Osteocyte (in vitro differentiated cells): ENCODE results near the gene IGDCC3. TPM values are rescaled to one million over a fixed set of nuclear protein-coding genes. Genes with fewer than 3 reads are reported as not detected.
A peak's percentile ranks its signal among the peaks of the same experiment; 100 is the strongest.

ENCODE experiments used
- DNase-seq: peaks from one replicate; pipeline ENCODE4 v3.0.0; 2021; ENCODE audit warnings: mixed read lengths; ENCODE audit not compliant: unreplicated experiment; ENCODE audit errors: extremely low spot score
- H3K27ac Mint-ChIP-seq: one replicate; pipeline ENCODE4 v1.8.0; 2021; ENCODE audit warnings: mild to moderate bottlenecking, mixed read lengths; ENCODE audit not compliant: unreplicated experiment
- H3K27me3 Mint-ChIP-seq: one replicate; pipeline ENCODE4 v1.8.0; 2021; ENCODE audit warnings: mixed read lengths; ENCODE audit not compliant: unreplicated experiment
- H3K36me3 Mint-ChIP-seq: one replicate; pipeline ENCODE4 v1.8.0; 2021; ENCODE audit warnings: mixed read lengths; ENCODE audit not compliant: unreplicated experiment
- H3K4me1 Mint-ChIP-seq: one replicate; pipeline ENCODE4 v1.8.0; 2021; ENCODE audit warnings: mixed read lengths; ENCODE audit not compliant: unreplicated experiment
- H3K4me3 Mint-ChIP-seq: one replicate; pipeline ENCODE4 v1.8.0; 2021; ENCODE audit warnings: mild to moderate bottlenecking, moderate library complexity, mixed read lengths; ENCODE audit not compliant: unreplicated experiment
- H3K9me3 Mint-ChIP-seq: one replicate; pipeline ENCODE4 v1.8.0; 2021; ENCODE audit warnings: mixed read lengths; ENCODE audit not compliant: unreplicated experiment
- total RNA-seq: library from RNA; stranded (reverse); gene quantifications from 2 replicates; pipeline ENCODE4 v1.2.1, GENCODE V29; 2021
- TF ChIP-seq, protein P1 (sequence below): fragments of 200-600 bp; sonication (generic); IDR thresholded peaks from 2 replicates; pipeline ENCODE4 v1.5.0; 2021; ENCODE audit warnings: antibody characterized with exemption, mild to moderate bottlenecking, moderate library complexity

IGDCC3 gene
- total RNA-seq, 1 donor from 2014 or later, result 0.48 TPM

DNA sequence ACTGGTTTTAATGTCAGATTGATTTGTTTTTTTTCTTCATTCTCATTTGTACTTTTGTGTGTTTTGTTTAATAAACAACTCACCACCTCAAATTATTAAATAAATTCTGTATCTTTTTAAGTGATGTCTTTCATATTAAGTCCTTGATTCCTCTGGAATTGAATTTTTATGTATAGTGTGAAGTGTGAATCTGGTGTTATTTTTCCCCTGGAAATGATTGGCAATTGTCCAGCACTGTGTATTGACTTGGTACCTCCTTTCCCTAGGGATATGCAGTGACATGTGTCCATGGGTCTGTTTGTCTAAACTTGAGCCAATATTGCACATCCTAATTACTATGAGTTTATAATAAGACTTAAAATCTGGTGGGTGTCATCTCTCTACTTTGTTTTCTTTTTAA is 71.3 kb downstream of the IGDCC3 start:
- TF ChIP-seq, protein P1, sequence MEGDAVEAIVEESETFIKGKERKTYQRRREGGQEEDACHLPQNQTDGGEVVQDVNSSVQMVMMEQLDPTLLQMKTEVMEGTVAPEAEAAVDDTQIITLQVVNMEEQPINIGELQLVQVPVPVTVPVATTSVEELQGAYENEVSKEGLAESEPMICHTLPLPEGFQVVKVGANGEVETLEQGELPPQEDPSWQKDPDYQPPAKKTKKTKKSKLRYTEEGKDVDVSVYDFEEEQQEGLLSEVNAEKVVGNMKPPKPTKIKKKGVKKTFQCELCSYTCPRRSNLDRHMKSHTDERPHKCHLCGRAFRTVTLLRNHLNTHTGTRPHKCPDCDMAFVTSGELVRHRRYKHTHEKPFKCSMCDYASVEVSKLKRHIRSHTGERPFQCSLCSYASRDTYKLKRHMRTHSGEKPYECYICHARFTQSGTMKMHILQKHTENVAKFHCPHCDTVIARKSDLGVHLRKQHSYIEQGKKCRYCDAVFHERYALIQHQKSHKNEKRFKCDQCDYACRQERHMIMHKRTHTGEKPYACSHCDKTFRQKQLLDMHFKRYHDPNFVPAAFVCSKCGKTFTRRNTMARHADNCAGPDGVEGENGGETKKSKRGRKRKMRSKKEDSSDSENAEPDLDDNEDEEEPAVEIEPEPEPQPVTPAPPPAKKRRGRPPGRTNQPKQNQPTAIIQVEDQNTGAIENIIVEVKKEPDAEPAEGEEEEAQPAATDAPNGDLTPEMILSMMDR, result no peak
- H3K27ac Mint-ChIP-seq, result no peak overlapping the region

DNA sequence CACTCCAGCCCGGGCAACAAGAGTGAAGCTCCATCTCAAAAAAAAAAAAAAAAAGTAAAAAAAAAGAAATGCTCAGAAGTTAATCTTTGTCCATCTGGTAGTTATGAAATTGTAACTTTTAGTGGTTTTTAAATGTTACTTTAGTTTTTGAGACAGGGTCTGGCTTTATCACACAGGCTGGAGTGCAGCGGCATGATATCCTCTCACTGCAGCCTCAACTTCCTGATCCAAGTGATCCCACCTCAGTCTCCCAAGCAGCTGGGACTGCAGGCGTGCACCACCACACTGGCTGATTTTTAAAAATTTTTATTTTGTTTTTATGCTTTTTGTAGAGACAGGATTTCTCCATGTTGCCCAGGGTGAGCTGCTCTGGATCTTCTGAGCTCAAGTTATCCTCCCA is 72.0 kb downstream of the IGDCC3 start:
- no peak for DNase-seq
- TF ChIP-seq, protein P1, result no peak
- no peaks in the 10 kb centered on the region for H3K36me3 Mint-ChIP-seq
- no peaks in the 10 kb centered on the region for H3K9me3 Mint-ChIP-seq
- no peak overlapping the region for H3K27ac Mint-ChIP-seq
- no peak overlapping the region for H3K4me3 Mint-ChIP-seq
- no peaks in the 10 kb centered on the region for H3K27me3 Mint-ChIP-seq
- H3K4me1 Mint-ChIP-seq, result peaks cover 29% of the 10 kb centered on the region

More for the DNA sequence above, 71.3 kb downstream of the IGDCC3 start:
- Mint-ChIP-seq H3K9me3 (no peaks in the 10 kb centered on the region), H3K4me1 (peaks cover 29% of the 10 kb centered on the region), H3K36me3 (no peaks in the 10 kb centered on the region), H3K27me3 (no peaks in the 10 kb centered on the region), H3K4me3 (no peak overlapping the region)
- no peak for DNase-seq

DNA sequence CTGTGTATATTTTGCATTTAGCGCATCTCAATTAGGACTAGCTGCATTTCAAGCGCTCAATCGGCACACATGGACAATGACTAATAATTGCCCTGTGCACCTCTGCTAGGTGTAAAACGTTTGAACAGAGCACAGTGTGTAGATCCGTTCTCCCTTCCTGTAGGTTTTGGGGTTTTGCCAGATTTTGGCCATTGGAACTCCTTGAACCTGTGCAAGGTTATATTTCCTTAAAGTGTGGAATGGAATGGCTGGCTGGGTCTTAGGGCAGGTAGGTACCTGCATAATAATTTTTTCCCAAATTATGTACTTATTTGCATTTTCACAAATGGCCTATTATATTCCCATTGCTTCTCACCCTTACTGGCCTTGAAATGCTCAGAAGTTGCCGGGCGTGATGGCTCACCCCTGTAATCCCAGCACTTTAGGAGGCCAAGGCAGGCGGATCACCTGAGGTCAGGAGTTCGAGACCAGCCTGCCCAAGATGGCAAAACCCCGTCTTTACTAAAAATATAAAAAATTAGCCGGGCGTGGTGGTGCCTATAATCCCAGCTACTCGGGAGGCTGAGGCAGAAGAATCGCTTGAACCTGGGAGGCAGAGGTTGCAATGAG is 72.5 kb downstream of the IGDCC3 start:
- no peak for DNase-seq
- peak overlapping the region; percentile 84 for H3K4me3 Mint-ChIP-seq
- no peaks in the 10 kb centered on the region for H3K36me3 Mint-ChIP-seq
- no peaks in the 10 kb centered on the region for H3K27me3 Mint-ChIP-seq
- TF ChIP-seq, protein P1, result no peak
- peak overlapping the region; percentile 98 for H3K27ac Mint-ChIP-seq
- peaks cover 29% of the 10 kb centered on the region for H3K4me1 Mint-ChIP-seq
- H3K9me3 Mint-ChIP-seq, result no peaks in the 10 kb centered on the region

DNA sequence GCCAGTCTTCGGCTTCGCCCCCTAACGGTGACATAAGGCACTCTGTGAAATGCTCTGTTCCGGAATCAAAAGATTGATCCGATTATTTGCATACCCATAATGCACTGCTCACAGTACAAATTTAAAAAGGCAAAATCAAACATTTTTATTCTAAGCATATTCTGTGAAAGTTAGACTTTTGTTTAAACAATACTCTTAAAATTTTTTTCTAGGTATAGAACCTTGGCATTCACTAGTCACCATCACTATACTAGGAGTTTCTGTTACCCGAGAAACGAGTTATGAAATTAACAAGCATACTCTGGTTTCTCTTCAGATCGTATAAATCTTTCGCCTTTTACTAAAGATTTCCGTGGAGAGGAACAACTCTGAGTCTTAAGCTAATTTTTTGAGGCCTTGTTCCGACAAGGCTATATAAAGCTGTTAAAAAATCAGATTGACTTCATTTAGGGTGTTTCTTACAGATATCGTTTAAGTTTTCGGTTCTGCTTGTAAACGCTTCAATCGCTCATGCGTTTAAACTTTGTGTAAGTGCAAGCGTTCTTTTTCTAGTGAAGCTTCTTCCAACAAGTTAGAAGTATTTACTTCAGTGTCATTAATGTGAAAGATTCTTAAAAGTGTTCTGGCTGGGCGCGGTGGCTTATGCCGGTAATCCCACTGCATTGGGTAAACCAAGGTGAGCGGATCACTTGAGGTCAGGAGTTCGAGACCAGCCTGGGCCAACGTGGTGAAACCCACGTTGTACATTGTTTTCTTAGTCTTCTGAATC is 73.2 kb downstream of the IGDCC3 start, which contains the start of gene RNU5B-1:
Gene RNU5B-1 (plus strand): TSS at position 297 of the 769 bp plus-strand sequence.
- no peaks in the 10 kb centered on the region for H3K36me3 Mint-ChIP-seq

More for the DNA sequence above, 73.2 kb downstream of the IGDCC3 start, which contains the start of gene RNU5B-1:
- peaks cover 24% of the 10 kb centered on the region for H3K4me1 Mint-ChIP-seq
- peak; percentile 88 for DNase-seq
- TF ChIP-seq, protein P1, result peak; percentile 87
- H3K27me3 Mint-ChIP-seq, result no peaks in the 10 kb centered on the region
- no peaks in the 10 kb centered on the region for H3K9me3 Mint-ChIP-seq
- peak within 1 kb of the TSS; percentile 98 for H3K27ac Mint-ChIP-seq
- peak within 1 kb of the TSS; percentile 84 for H3K4me3 Mint-ChIP-seq
